ENCODE data around the gene IRGC. TPM values are rescaled to one million over a fixed set of nuclear protein-coding genes. Genes with fewer than 3 reads are reported as not detected.

The IRGC gene
- total RNA-seq, 4 donors from 2014 or later, result not detected

GRCh38 chr19:43739439-43740235, 23.8 kb downstream of the IRGC start:
- Histone ChIP-seq H3K27me3 (no peaks in the 10 kb centered on the region), H3K4me3 (no peak overlapping the region), H3K9me3 (no peaks in the 10 kb centered on the region), H3K27ac (peak overlapping the region in 1 of 4 donors; percentile 44), H3K36me3 (peaks cover 4 to 92% of the 10 kb centered on the region in 2 donors), H3K4me1 (no peaks in the 10 kb centered on the region)
- in situ Hi-C loops (cut with MboI; ENCODE audit: low sequenced_read_pairs in 4 of 4) (no loop called here), intact Hi-C loops (cut with DNase I; ENCODE audit: low total_unique reads) (no loop called here)
- no peak for TF ChIP-seq POLR2A (IDR thresholded peaks at IDR 0.05)
- no peak for TF ChIP-seq CTCF (IDR thresholded peaks at IDR 0.05 in 4 of 5, conservative IDR thresholded peaks at IDR 0.05 in 1 of 5)
- ATAC-seq (no peak), DNase-seq (no peak)

DNA sequence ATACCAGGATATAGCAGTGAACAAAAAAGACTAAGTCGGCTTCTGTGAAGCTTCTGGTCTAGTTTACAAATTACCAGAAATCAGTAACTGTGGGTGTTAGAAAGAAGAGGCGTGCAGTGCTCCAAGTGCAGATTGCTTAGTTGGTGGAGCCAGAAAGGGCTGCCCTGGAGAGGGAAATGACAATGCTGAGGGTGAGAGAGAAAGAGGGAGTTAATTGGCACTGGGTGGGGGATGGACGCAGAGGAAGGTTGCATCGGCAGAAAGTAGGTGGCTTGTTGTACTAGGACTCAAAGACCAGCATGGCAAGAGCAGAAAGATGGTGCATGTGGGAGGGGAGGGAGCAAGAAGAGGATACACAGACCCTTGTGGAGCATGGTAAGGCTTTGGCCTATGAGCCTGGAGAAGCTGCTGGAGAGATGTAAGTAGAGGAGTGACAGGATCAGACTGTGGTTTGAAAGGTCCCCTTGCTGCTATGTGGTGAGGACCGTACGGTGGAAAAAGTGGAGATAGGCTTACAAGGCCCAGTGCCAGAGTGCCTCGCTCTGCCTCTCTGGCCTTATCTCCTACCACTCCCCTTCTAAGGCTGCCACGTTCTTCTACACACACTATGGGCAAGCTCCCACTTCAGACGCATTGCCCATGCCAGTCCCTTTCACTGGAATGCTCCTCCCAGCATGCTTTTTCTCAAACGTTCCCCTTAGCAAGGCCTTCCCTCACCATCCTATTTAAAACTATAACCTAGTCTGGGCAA, 25.4 kb downstream of the IRGC start:
- Histone ChIP-seq H3K36me3 (peaks cover 4 to 94% of the 10 kb centered on the region in 2 donors), H3K27me3 (no peaks in the 10 kb centered on the region), H3K4me1 (no peaks in the 10 kb centered on the region), H3K9me3 (no peaks in the 10 kb centered on the region), H3K4me3 (no peak overlapping the region), H3K27ac (no peak overlapping the region)
- ATAC-seq (no peak), DNase-seq (no peak)
- TF ChIP-seq CTCF (IDR thresholded peaks at IDR 0.05 in 4 of 5, conservative IDR thresholded peaks at IDR 0.05 in 1 of 5), result no peak
- TF ChIP-seq POLR2A (IDR thresholded peaks at IDR 0.05), result no peak
- intact Hi-C loops (cut with DNase I; ENCODE audit: low total_unique reads) (no loop called here), in situ Hi-C loops (cut with MboI; ENCODE audit: low sequenced_read_pairs in 4 of 4) (no loop called here)

DNA sequence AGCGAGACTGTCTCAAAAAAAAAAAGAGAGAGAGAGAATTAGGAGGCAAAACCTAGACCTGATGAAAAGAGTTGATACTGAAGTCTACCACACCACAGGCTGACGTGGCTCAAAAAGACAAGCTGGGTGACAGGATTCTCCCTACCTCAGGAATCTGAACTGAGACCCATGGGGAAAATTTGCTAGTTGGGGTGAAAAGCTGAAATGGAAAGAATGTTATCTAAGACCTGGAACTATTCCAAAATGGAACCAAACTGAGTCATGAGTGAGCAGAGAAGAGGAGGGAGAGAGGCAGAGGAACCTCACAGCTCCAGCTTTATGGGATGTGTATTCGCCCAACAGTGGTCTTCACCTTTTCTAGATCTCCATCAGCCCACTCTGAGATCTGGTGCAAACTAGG, 27.2 kb downstream of the IRGC start:
- intact Hi-C loops (cut with DNase I; ENCODE audit: low total_unique reads) (no loop called here), in situ Hi-C loops (cut with MboI; ENCODE audit: low sequenced_read_pairs in 4 of 4) (no loop called here)
- ATAC-seq (no peak), DNase-seq (no peak)
- H3K4me3 ChIP-seq, result no peak overlapping the region
- no peak for TF ChIP-seq CTCF (IDR thresholded peaks at IDR 0.05 in 4 of 5, conservative IDR thresholded peaks at IDR 0.05 in 1 of 5)
- no peaks in the 10 kb centered on the region for H3K27me3 ChIP-seq
- no peak overlapping the region for H3K27ac ChIP-seq
- no peaks in the 10 kb centered on the region for H3K4me1 ChIP-seq
- peaks cover 4 to 95% of the 10 kb centered on the region in 2 donors for H3K36me3 ChIP-seq
- H3K9me3 ChIP-seq, result no peaks in the 10 kb centered on the region

GRCh38 chr19:43747557-43748204, 31.8 kb downstream of the IRGC start:
- H3K4me1 ChIP-seq, result peaks cover 0 to 7% of the 10 kb centered on the region in 2 donors
- H3K9me3 ChIP-seq, result no peaks in the 10 kb centered on the region
- peaks cover 0 to 77% of the 10 kb centered on the region in 2 donors for H3K36me3 ChIP-seq
- in situ Hi-C loops (cut with MboI; ENCODE audit: low sequenced_read_pairs in 4 of 4), result loop anchor here in 2 of 4 donors (5.0 kb wide), 2 partner anchors 35 to 40 kb away; partner anchors contain the start of gene KCNN4 (in 1 of the 2)
- ATAC-seq (no peak), DNase-seq (no peak)
- no peak overlapping the region for H3K4me3 ChIP-seq
- intact Hi-C loops (cut with DNase I; ENCODE audit: low total_unique reads), result no loop called here
- no peak for TF ChIP-seq POLR2A (IDR thresholded peaks at IDR 0.05)
- no peak for TF ChIP-seq CTCF (IDR thresholded peaks at IDR 0.05 in 4 of 5, conservative IDR thresholded peaks at IDR 0.05 in 1 of 5)
- no peaks in the 10 kb centered on the region for H3K27me3 ChIP-seq
- no peak overlapping the region for H3K27ac ChIP-seq
